IMR-90 (cell line): ENCODE data around the gene DGKZ. TPM values are rescaled to one million over a fixed set of nuclear protein-coding genes. Genes with fewer than 3 reads are reported as not detected.

Experiments
- ATAC-seq: fragments of 200-7000 bp; cut with Tn5 transposase; 2 replicates; pipeline ENCODE4 v1.9.1; 2020; ENCODE audit warnings: low read depth, mild to moderate bottlenecking, moderate library complexity
- BruUV-seq: library from RNA; stranded (reverse); fragments of 400-500 nt; replicated peaks from 2 replicates; lab custom pipeline; 2021; lab: Mats Ljungman, UMichigan
- CTCF ChIA-PET: fragments of 300-600 bp; formaldehyde crosslinking; extraction: SDS; loops from one replicate; lab custom pipeline; 2021; ENCODE audit warnings: antibody characterized with exemption; lab: Yijun Ruan, JAX
- POLR2A ChIA-PET: fragments of 300-600 bp; sonication (Branson Sonifier 250); formaldehyde crosslinking; loops from one replicate; lab custom pipeline; 2022; ENCODE audit warnings: antibody characterized with exemption; ENCODE audit not compliant: unreplicated experiment; lab: Charles Lee
- DNase-seq: peaks from one replicate; pipeline ENCODE4 v3.0.0; 2013
- H2AFZ ChIP-seq: replicated peaks from 2 replicates; pipeline ENCODE3; 2013; ENCODE audit warnings: low read length, mild to moderate bottlenecking; ENCODE audit not compliant: poor library complexity
- H2AK5ac ChIP-seq: 2 replicates; pipeline ENCODE4 v1.6.1; 2013; ENCODE audit warnings: low read depth, low read length, inconsistent platforms
- H2AK9ac ChIP-seq: replicated peaks from 2 replicates; pipeline ENCODE3; 2013; ENCODE audit warnings: mild to moderate bottlenecking, low read depth, low read length, moderate library complexity; ENCODE audit not compliant: poor library complexity
- H2BK120ac ChIP-seq: 2 replicates; pipeline ENCODE4 v1.6.1; 2013; ENCODE audit warnings: low read depth, low read length, inconsistent platforms
- H2BK15ac ChIP-seq: 3 replicates; pipeline ENCODE4 v1.6.1; 2013; ENCODE audit warnings: low read depth, low read length, inconsistent platforms
- H2BK20ac ChIP-seq: 2 replicates; pipeline ENCODE4 v1.6.1; 2013; ENCODE audit warnings: low read depth, mild to moderate bottlenecking, inconsistent platforms, low read length, moderate library complexity
- H2BK5ac ChIP-seq: 2 replicates; pipeline ENCODE4 v1.6.1; 2013; ENCODE audit warnings: mild to moderate bottlenecking, low read depth, low read length, inconsistent platforms; ENCODE audit not compliant: poor library complexity, severe bottlenecking
- H3K14ac ChIP-seq: replicated peaks from 2 replicates; pipeline ENCODE4 v1.6.1; 2013; ENCODE audit warnings: low read depth, low read length, inconsistent platforms
- H3K18ac ChIP-seq: 2 replicates; pipeline ENCODE4 v1.6.1; 2013; ENCODE audit warnings: low read depth, low read length, control low read depth
- H3K23ac ChIP-seq: 2 replicates; pipeline ENCODE4 v1.6.1; 2013; ENCODE audit warnings: low read depth, low read length, inconsistent platforms
- H3K27ac ChIP-seq: 2 replicates; pipeline ENCODE4 v1.5.1; 2013; ENCODE audit warnings: mild to moderate bottlenecking, control low read depth, low read length; ENCODE audit not compliant: insufficient read depth
- H3K27me3 ChIP-seq: 2 replicates; pipeline ENCODE4 v1.6.1; 2013; ENCODE audit warnings: low read length; ENCODE audit not compliant: control insufficient read depth, insufficient read depth
- H3K36me3 ChIP-seq: 2 replicates; pipeline ENCODE4 v1.6.1; 2013; ENCODE audit warnings: low read length, mixed read lengths; ENCODE audit not compliant: control insufficient read depth, insufficient read depth
- H3K4ac ChIP-seq: 2 replicates; pipeline ENCODE4 v1.6.1; 2013; ENCODE audit warnings: low read depth, low read length, inconsistent platforms
- H3K4me1 ChIP-seq: 2 replicates; pipeline ENCODE4 v1.6.1; 2013; ENCODE audit warnings: low read length, mixed read lengths; ENCODE audit not compliant: control insufficient read depth, insufficient read depth
- H3K4me2 ChIP-seq: 2 replicates; pipeline ENCODE4 v1.6.1; 2013; ENCODE audit warnings: low read depth, mild to moderate bottlenecking, control low read depth, low read length, moderate library complexity
- H3K4me3 ChIP-seq: 2 replicates; pipeline ENCODE4 v1.5.1; 2013; ENCODE audit warnings: low read depth, mild to moderate bottlenecking, control low read depth, low read length, moderate library complexity; ENCODE audit not compliant: insufficient read depth
- H3K56ac ChIP-seq: 2 replicates; pipeline ENCODE4 v1.6.1; 2013; ENCODE audit warnings: low read length, inconsistent platforms; ENCODE audit not compliant: insufficient read depth; ENCODE audit errors: extremely low read depth
- H3K79me1 ChIP-seq, 2 experiments: 2 replicates each; pipeline ENCODE4 v1.6.1; 2013; ENCODE audit warnings: low read length in 2 of 2, inconsistent platforms in 1 of 2, low read depth in 1 of 2
- H3K9ac ChIP-seq: 2 replicates; pipeline ENCODE4 v1.6.1; 2013; ENCODE audit warnings: low read depth, low read length, control low read depth
- H3K9me1 ChIP-seq: 2 replicates; pipeline ENCODE4 v1.6.1; 2013; ENCODE audit warnings: low read length, inconsistent platforms; ENCODE audit not compliant: insufficient read depth
- H3K9me3 ChIP-seq: 2 replicates; pipeline ENCODE4 v1.6.1; 2013; ENCODE audit warnings: low read length; ENCODE audit not compliant: control insufficient read depth, insufficient read depth
- H4K20me1 ChIP-seq: 2 replicates; pipeline ENCODE4 v1.6.1; 2013; ENCODE audit warnings: low read length, inconsistent platforms; ENCODE audit not compliant: insufficient read depth
- H4K5ac ChIP-seq: 2 replicates; pipeline ENCODE4 v1.6.1; 2013; ENCODE audit warnings: mild to moderate bottlenecking, low read depth, low read length, control low read depth
- H4K8ac ChIP-seq, 2 experiments: 2 replicates each; pipeline ENCODE4 v1.6.1; 2013; ENCODE audit warnings: low read depth in 2 of 2, low read length in 2 of 2, control low read depth in 1 of 2, inconsistent platforms in 1 of 2
- H4K91ac ChIP-seq: 2 replicates; pipeline ENCODE4 v1.6.1; 2013; ENCODE audit warnings: low read depth, low read length, inconsistent platforms; ENCODE audit not compliant: insufficient read depth
- CEBPB ChIP-seq: IDR thresholded peaks from 2 replicates; pipeline ENCODE4 v1.6.1; 2012; ENCODE audit warnings: low read depth, low read length, improper control_type of control experiment
- FOS ChIP-seq: fragments of 150-350 bp; IDR thresholded peaks from 2 replicates; pipeline ENCODE4 v1.6.1; 2016; ENCODE audit warnings: low read depth, low read length
- MAZ ChIP-seq: IDR thresholded peaks from 2 replicates; pipeline ENCODE4 v1.6.1; 2012; ENCODE audit warnings: low read depth, mild to moderate bottlenecking, low read length, improper control_type of control experiment, moderate library complexity, borderline replicate concordance
- NFE2L2 ChIP-seq: fragments of 150-350 bp; IDR thresholded peaks from 2 replicates; pipeline ENCODE4 v1.6.1; 2016; ENCODE audit warnings: low read depth, mild to moderate bottlenecking, low read length
- WGBS, 2 experiments: methylation state at CpG; one replicate each; pipeline versions ENCODE4 v1.1.5 to v1.1.7; 2013; ENCODE audit warnings: missing lambda C conversion rate in 2 of 2; ENCODE audit not compliant: insufficient read length in 1 of 2; ENCODE audit errors: extremely low coverage in 2 of 2; 5-methylcytosine and 5-hydroxymethylcytosine counted together
- dilution Hi-C: fragments of 300-500 bp; cut with HindIII; formaldehyde crosslinking; loops from one replicate; pipeline ENCODE4 v1.14.3; 2018; ENCODE audit warnings: low sequenced_read_pairs; ENCODE audit not compliant: unreplicated experiment
- in situ Hi-C: fragments of 300-500 bp; cut with MboI; formaldehyde crosslinking; loops from 3 replicates; pipeline ENCODE4 v1.14.3; 2019; ENCODE audit warnings: low sequenced_read_pairs, inconsistent platforms, mixed read lengths
- intact Hi-C: fragments of 100-400 bp; cut with micrococcal nuclease; formaldehyde crosslinking; loops from 2 replicates; pipeline ENCODE4 v1.10.0; 2022
- polyA plus RNA-seq, 3 experiments: library from polyadenylated mRNA; depleted of rRNA; stranded (reverse); fragments of >200 nt; gene quantifications; 2 replicates each; pipeline ENCODE4 v1.2.3, GENCODE V29; 2012; ENCODE audit warnings: low replicate concordance in 1 of 3
- total RNA-seq: library from RNA; depleted of rRNA; stranded (reverse); fragments of >200 nt; gene quantifications from 2 replicates; pipeline ENCODE4 v1.2.3, GENCODE V29; 2012

The DGKZ gene
- total and polyA plus RNA-seq, 2 of the 4 experiments (the other 2 are of a cell fraction): 46.8 to 62.0 TPM

GRCh38 chr11:46332568-46333393 is 14.5 kb upstream of the DGKZ start (continued):
- no peak for TF ChIP-seq CEBPB

GRCh38 chr11:46333394-46333947 is 13.8 kb upstream of the DGKZ start:
- H3K27me3 ChIP-seq: peaks cover 51% of the 10 kb centered on the region

More at GRCh38 chr11:46333394-46333947, 13.8 kb upstream of the DGKZ start:
- Histone ChIP-seq H3K9ac (no peak overlapping the region), H3K36me3 (no peaks in the 10 kb centered on the region), H4K20me1 (no peaks in the 10 kb centered on the region), H2BK15ac (no peak overlapping the region), H2BK5ac (no peak overlapping the region), H3K9me3 (no peaks in the 10 kb centered on the region), H3K4me1 (peaks cover under 1% of the 10 kb centered on the region; the same call in 1 of the 2 replicates), H2AK5ac (no peak overlapping the region), H3K4ac (no peak overlapping the region), H3K18ac (no peak overlapping the region), H2BK20ac (no peak overlapping the region), H3K4me2 (peak overlapping the region; percentile 43; the same call in 1 of the 2 replicates), H2BK120ac (no peak overlapping the region), H4K8ac (no peak overlapping the region), H2AK9ac (no peak overlapping the region), H3K23ac (no peak overlapping the region), H2AFZ (peak overlapping the region; percentile 75), H3K79me1 (no peaks in the 10 kb centered on the region), H3K56ac (no peak overlapping the region), H4K5ac (no peak overlapping the region), H3K9me1 (peaks cover 2% of the 10 kb centered on the region), H3K27ac (no peak overlapping the region), H3K14ac (no peak overlapping the region), H4K91ac (no peak overlapping the region), H3K4me3 (peak overlapping the region; percentile 19)
- no peak for TF ChIP-seq NFE2L2
- no peak for TF ChIP-seq FOS
- TF ChIP-seq CEBPB: no peak
- no peak for TF ChIP-seq MAZ
- ChIA-PET POLR2A (no interaction called here), CTCF (interaction anchor here (0.6 kb wide), 1 partner anchor 66 kb away, joined by 3 read pairs; no protein-coding TSS in a partner anchor)
- in situ Hi-C loops: no loop called here
- intact Hi-C loops: no loop called here
- dilution Hi-C loops: no loop called here
- ATAC-seq (no peak), DNase-seq (no peak)
- WGBS, 2 experiments: 6% methylated on average over 7 of the region's 25 CpGs; no CpG with 5 or more reads in 1 of the 2 experiments
- no TSS peak for BruUV-seq
